T-helper 9 cell (primary cell): Measurements from ENCODE around the gene CYTH1.

Experiments
- DNase-seq: peaks from one replicate; pipeline ENCODE4 v3.0.0-alpha.2; 2020

CYTH1 gene

DNA sequence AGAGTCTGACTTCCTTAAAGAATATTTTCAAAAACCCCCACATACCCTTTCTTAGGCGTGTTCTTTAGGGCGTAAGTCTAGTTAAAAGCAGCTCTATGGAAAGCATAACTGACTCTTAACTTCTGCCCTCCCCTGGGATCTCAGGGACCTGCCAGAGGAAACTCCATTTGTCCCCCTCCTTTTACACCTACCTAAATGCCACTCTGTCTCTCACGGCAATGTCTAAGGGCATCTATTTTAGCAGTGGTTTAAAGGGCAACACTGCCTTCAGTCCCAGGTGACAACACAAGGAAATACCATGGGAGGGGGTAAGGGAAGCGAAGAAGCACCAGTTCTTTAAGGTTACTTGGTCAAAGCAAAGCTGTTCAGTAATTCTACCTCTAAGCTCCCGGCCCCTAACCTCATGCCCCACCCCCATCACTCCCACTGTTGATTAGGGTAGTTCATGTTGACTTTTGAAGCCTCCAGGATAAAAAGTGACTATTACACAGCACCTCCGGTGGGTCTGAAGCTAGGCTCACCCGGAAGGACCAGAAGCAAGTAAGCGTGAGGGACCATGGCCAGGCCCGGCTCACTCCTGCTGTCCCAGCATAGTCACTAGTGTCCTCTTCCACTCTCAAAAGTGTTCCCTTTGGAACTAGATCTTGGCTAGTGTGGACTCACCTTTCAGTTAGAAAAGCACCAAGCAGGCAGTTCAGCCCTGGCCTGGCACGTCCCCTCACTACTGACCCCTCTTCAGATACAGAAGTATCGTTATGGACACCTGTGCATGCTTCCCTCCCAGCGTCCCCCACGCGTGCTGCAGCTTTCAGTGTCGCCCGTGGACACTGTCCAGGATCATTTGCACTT, 47.1 kb downstream of the CYTH1 start:
- no peak for DNase-seq

DNA sequence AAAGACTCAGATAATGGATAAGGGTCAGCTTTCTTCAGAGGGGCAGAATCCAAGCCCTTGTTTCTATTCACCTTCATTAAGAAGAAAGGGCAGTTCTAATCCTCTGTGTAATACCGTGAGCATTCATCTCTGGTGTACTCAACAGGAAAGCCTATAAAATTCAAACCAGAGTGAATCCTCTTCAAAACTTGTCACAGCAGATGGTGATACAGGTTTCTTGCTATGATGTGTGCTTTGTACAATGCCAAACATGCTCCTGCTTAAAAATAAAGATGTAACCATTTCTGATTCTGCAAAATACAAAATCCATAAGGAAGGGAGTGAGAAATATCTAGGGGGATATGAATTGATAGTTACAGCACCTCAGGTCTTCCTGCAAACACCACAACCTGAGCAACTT, 49.7 kb downstream of the CYTH1 start:
- DNase-seq, result no peak

DNA sequence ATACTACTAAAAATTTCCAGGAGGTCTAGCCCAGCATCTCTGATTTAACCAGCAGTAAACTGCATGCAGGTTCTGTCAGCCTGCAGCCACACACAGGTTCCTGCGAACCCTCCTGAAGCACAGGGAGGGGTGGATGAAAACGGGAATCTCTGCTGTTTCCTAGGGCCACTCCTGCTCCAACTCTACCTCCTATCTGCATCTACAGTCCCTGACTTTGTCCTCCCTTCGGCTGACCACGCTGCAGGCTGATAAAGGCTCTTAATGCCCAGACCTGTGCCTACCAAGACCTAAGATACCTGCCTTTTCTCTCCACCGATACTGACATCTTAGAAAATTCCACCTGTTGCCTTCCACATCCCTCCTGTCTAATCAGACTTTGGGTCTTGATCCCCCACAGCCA, 50.2 kb downstream of the CYTH1 start:
- no peak for DNase-seq

DNA sequence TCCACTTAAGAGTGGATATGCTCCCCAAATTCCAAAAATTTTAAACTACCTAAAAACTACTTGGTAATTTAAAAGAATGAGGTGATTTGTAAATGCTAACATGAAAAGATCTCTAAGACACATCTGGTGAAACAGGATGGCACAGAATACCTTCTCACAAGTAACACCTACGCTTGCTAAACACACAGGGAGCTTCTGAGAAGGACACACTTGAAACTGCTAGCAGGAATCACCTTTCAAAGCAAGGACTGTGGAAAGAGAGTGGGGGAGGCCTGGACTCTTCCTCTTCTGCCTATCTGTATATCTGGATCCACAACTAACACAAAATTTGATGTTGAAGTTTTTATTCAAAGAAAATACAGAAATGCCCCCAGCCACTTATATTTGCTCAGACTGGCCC, 52.4 kb downstream of the CYTH1 start:
- DNase-seq, result no peak

- DNase-seq, result no peak
These were observed 53.6 kb downstream of the CYTH1 start for GRCh38 chr17:78728495-78728894.

- no peak for DNase-seq
These were observed 54.4 kb downstream of the CYTH1 start for GRCh38 chr17:78727476-78728229.

GRCh38 chr17:78727057-78727456, 55.0 kb downstream of the CYTH1 start:
- no peak for DNase-seq

DNA sequence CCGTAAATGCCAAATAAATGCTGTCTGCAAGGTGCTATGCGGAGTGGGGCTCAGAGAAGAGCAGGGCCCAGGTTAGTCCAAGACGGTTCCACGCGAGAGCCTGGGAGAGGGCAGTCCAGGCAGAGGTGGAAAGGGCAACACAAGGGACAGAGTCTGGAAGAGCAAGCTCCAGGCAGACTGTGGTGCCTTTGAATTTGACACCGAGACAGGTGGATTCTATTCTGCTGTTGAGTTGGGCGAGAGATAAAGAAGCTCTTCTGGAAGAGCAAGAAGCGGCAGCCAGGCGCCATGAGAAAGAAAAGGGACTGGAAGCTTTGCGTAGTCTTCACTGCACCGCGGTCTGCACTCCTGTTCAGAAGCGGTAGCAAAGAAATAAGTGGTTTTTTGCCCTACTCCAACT, 55.6 kb downstream of the CYTH1 start:
- no peak for DNase-seq

DNA sequence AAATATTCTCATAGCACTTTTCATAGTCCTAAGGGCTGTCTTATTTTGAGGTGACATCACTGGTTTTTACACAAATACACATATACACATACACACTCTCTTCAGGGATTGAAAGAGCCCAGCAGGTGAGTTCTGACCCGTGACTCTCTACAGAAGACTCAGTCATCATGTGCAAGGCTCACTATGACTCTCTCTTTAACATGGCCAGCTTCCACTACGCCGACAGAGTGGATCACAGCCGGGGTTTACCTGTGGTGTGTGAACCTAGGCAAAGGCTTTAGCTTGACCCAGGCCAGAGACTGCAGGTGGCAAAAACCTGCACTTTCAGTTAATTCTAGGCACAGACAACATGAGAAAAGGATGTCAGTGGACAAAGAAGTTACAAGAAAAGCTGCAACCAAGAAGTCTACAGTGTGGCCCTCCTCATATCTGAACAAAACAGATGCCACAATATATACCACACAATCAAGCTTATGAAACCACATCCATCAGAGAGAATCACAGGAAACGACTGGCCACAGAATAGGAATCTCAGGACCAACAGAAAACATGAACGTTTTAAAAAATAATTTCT, 56.5 kb downstream of the CYTH1 start:
- no peak for DNase-seq

DNA sequence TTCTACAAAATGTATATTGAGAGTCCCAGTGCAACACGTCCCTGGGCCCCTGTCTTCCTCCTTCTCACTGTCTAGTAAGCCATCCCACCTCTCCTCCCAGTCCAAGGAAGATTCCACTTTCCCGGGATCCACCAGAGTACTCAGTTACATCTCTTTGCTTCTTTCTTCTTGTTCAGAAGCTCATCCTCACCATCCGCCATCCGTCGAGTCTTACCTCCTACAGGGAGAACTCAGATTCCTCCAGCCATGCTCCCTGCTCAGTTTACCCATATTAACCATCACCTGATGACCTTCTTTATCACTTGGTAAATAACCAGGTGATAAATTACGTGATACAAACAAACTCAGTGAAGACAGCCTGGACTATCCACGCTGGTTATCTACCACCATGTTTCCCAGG, 57.1 kb downstream of the CYTH1 start:
- DNase-seq, result no peak

GRCh38 chr17:78724544-78724943, 57.5 kb downstream of the CYTH1 start:
- no peak for DNase-seq

DNA sequence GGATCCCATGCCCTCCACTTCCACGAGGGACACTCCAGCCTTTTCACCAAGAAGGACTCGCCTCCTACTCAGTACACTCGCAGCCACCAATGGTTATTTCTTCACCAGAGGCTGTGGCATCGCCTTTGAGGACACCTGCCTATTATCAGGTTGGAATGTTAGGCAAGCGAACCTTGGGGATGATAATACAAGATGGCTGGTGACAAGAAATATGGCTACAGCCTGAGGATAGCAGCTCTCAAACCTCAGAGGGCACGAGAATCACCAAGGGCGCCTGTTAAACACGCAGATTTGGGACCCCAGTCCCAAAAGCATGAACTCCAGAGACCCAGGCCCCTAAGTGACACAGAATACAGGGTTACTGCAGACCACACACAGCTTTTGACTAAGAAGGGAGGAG, 58.1 kb downstream of the CYTH1 start:
- no peak for DNase-seq

GRCh38 chr17:78723001-78723796, 58.9 kb downstream of the CYTH1 start:
- DNase-seq, result no peak

GRCh38 chr17:78722246-78722761, 59.8 kb downstream of the CYTH1 start:
- DNase-seq, result no peak

- no peak for DNase-seq
These were observed 62.3 kb downstream of the CYTH1 start for GRCh38 chr17:78719630-78720298.

- no peak for DNase-seq
These were observed 63.4 kb downstream of the CYTH1 start for GRCh38 chr17:78718575-78719208.

GRCh38 chr17:78717431-78717980, 64.6 kb downstream of the CYTH1 start:
- no peak for DNase-seq

GRCh38 chr17:78716814-78717393, 65.2 kb downstream of the CYTH1 start:
- no peak for DNase-seq

DNA sequence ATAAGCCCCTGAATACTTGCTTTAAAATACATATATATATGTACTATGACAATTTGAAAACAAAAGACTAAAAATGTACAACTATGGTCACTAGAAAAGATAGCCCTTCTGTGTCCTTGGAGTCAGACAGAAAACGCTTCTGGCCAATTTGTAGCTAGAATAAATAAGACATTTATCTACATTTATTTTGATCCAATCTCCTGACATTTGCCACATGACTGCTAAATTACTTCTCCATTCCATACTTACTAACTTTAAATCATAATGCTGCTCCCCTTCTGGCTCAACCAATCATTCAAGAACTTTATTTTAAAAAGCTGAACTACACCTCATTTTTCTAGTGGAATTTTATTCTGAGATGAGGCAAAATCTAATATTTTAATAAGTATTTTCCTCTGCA, 65.8 kb downstream of the CYTH1 start:
- no peak for DNase-seq

GRCh38 chr17:78715876-78716275, 66.2 kb downstream of the CYTH1 start:
- no peak for DNase-seq
